22Rv1 (cell line): Measurements from ENCODE around the gene PRODH2.

Experiments used
- ZFX ChIP-seq: fragments of 450-650 bp; IDR thresholded peaks from 2 replicates; pipeline ENCODE4 v1.6.1; 2017; ENCODE audit warnings: antibody characterized with exemption, borderline replicate concordance
- TF ChIP-seq, protein P1 (sequence below): fragments of 450-650 bp; IDR thresholded peaks from 2 replicates; pipeline ENCODE4 v1.5.1; 2017; ENCODE audit warnings: mild to moderate bottlenecking

DNA sequence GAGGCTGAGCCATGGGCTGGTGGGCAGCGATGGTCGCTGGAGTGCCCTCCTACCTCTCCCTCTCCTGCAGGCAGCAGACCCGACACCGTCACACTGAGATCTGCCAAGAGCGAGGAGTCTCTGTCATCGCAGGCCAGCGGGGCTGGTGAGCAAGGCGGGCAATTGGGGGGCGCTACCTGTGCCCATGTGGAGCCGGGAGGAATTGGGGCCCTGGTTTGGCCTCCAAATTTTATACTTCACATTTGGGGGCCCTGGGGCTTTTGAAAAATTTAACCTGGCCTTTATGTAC is 27.4 kb downstream of the PRODH2 start:
- TF ChIP-seq, protein P1, sequence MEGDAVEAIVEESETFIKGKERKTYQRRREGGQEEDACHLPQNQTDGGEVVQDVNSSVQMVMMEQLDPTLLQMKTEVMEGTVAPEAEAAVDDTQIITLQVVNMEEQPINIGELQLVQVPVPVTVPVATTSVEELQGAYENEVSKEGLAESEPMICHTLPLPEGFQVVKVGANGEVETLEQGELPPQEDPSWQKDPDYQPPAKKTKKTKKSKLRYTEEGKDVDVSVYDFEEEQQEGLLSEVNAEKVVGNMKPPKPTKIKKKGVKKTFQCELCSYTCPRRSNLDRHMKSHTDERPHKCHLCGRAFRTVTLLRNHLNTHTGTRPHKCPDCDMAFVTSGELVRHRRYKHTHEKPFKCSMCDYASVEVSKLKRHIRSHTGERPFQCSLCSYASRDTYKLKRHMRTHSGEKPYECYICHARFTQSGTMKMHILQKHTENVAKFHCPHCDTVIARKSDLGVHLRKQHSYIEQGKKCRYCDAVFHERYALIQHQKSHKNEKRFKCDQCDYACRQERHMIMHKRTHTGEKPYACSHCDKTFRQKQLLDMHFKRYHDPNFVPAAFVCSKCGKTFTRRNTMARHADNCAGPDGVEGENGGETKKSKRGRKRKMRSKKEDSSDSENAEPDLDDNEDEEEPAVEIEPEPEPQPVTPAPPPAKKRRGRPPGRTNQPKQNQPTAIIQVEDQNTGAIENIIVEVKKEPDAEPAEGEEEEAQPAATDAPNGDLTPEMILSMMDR = no peak
- no peak for TF ChIP-seq ZFX
